PC-9 (cell line): ENCODE measurements around the gene CEP41. TPM values are rescaled to one million over a fixed set of nuclear protein-coding genes. Genes with fewer than 3 reads are reported as not detected.

Experiments
- BruUV-seq: library from RNA; stranded (reverse); fragments of 400-500 nt; replicated peaks from 2 replicates; lab custom pipeline; 2021; lab: Mats Ljungman, UMichigan
- CTCF ChIA-PET: fragments of 300-600 bp; sonication (Branson Sonifier 250); formaldehyde crosslinking; loops from one replicate; lab custom pipeline; 2022; ENCODE audit warnings: antibody characterized with exemption; lab: Charles Lee
- POLR2A ChIA-PET: fragments of 300-600 bp; sonication (Branson Sonifier 250); formaldehyde crosslinking; loops from one replicate; lab custom pipeline; 2022; ENCODE audit warnings: antibody characterized with exemption; ENCODE audit not compliant: unreplicated experiment; lab: Charles Lee
- DNase-seq, 2 experiments: peaks; one replicate each; pipeline versions ENCODE4 v3.0.0 to v3.0.0-alpha.2; 2015 to 2022; ENCODE audit warnings: mixed read lengths in 1 of 2
- H2AFZ ChIP-seq: fragments of 200-600 bp; sonication (generic); 2 replicates; pipeline ENCODE4 v1.8.1; 2017; ENCODE audit warnings: antibody characterized with exemption
- H3F3A ChIP-seq: fragments of 200-600 bp; sonication (generic); 2 replicates; pipeline ENCODE4 v1.8.1; 2017; ENCODE audit warnings: antibody characterized with exemption, mild to moderate bottlenecking, low read depth; ENCODE audit not compliant: insufficient read depth
- H3K27ac ChIP-seq: fragments of 200-600 bp; sonication (generic); 2 replicates; pipeline ENCODE4 v1.6.1; 2016; ENCODE audit warnings: mixed run types
- H3K27me3 ChIP-seq: fragments of 200-600 bp; sonication (generic); 2 replicates; pipeline ENCODE4 v1.6.1; 2016; ENCODE audit warnings: low read depth, mixed run types; ENCODE audit not compliant: insufficient read depth
- H3K36me3 ChIP-seq: fragments of 200-600 bp; sonication (generic); 2 replicates; pipeline ENCODE4 v1.6.1; 2016; ENCODE audit warnings: low read depth, mixed run types
- H3K4me1 ChIP-seq: fragments of 200-600 bp; sonication (generic); replicated peaks from 2 replicates; pipeline ENCODE4 v1.6.1; 2016; ENCODE audit warnings: mixed run types; ENCODE audit not compliant: insufficient read depth
- H3K4me2 ChIP-seq: fragments of 200-600 bp; sonication (generic); 2 replicates; pipeline ENCODE4 v1.6.1; 2017; ENCODE audit warnings: mixed run types
- H3K4me3 ChIP-seq: fragments of 200-600 bp; sonication (generic); 2 replicates; pipeline ENCODE4 v1.6.1; 2016; ENCODE audit warnings: mixed run types
- H3K79me2 ChIP-seq: fragments of 200-600 bp; sonication (generic); 2 replicates; pipeline ENCODE4 v1.6.1; 2017; ENCODE audit warnings: low read depth, mixed run types
- H3K9me2 ChIP-seq: fragments of 200-600 bp; sonication (generic); 2 replicates; pipeline ENCODE4 v1.8.1; 2017; ENCODE audit warnings: mild to moderate bottlenecking; ENCODE audit not compliant: insufficient read depth
- H3K9me3 ChIP-seq: fragments of 200-600 bp; sonication (generic); 2 replicates; pipeline ENCODE4 v1.8.1; 2016; ENCODE audit warnings: low read depth; ENCODE audit not compliant: insufficient read depth
- H4K20me1 ChIP-seq: fragments of 200-600 bp; sonication (generic); 2 replicates; pipeline ENCODE4 v1.8.1; 2017; ENCODE audit not compliant: insufficient read depth
- EZH2 ChIP-seq: fragments of 200-600 bp; sonication (generic); IDR thresholded peaks from 2 replicates; pipeline ENCODE4 v1.8.0; 2017; ENCODE audit warnings: antibody characterized with exemption, low read depth
- intact Hi-C: fragments of 100-400 bp; cut with micrococcal nuclease; formaldehyde crosslinking; loops from one replicate; pipeline ENCODE4 v1.10.0; 2022; ENCODE audit not compliant: unreplicated experiment
- total RNA-seq: library from RNA; stranded (reverse); gene quantifications from 2 replicates; pipeline ENCODE4 v1.2.3, GENCODE V29; 2021
- TF ChIP-seq, protein P1 (sequence below): fragments of 200-600 bp; sonication (generic); conservative IDR thresholded peaks from 2 replicates; pipeline ENCODE4 v1.6.1; 2017; ENCODE audit warnings: mixed run types, antibody characterized with exemption, mild to moderate bottlenecking, moderate library complexity

CEP41 gene
- total RNA-seq, 1 experiment from 2014 or later, result 18.0 TPM

DNA sequence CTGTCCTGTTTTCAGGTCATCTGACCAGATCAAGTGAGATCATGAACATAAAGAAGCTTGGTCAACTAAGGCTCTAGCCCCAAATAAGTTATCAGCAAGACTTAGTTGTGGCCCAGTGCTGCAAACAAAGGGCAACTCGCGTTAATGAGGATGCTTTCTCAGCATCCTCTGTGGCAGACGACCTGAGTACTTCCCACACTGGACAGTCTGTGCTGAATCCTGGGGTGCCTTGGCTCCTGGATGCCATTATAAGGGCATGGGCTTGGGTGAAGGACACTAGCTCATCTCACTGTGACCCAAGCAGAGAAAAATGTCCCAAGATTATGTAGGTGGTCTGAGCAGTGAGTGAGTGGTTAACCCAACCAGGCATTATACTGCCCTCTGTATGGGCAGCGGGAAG lies 82.3 kb downstream of the CEP41 start:
- no peaks in the 10 kb centered on the region for H3K27me3 ChIP-seq
- ChIA-PET CTCF (no interaction called here), POLR2A (no interaction called here)
- no peaks in the 10 kb centered on the region for H4K20me1 ChIP-seq
- H2AFZ ChIP-seq, result no peak overlapping the region
- H3K27ac ChIP-seq, result no peak overlapping the region
- TF ChIP-seq, protein P1, sequence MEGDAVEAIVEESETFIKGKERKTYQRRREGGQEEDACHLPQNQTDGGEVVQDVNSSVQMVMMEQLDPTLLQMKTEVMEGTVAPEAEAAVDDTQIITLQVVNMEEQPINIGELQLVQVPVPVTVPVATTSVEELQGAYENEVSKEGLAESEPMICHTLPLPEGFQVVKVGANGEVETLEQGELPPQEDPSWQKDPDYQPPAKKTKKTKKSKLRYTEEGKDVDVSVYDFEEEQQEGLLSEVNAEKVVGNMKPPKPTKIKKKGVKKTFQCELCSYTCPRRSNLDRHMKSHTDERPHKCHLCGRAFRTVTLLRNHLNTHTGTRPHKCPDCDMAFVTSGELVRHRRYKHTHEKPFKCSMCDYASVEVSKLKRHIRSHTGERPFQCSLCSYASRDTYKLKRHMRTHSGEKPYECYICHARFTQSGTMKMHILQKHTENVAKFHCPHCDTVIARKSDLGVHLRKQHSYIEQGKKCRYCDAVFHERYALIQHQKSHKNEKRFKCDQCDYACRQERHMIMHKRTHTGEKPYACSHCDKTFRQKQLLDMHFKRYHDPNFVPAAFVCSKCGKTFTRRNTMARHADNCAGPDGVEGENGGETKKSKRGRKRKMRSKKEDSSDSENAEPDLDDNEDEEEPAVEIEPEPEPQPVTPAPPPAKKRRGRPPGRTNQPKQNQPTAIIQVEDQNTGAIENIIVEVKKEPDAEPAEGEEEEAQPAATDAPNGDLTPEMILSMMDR, result no peak
- TF ChIP-seq EZH2, result no peak
- peaks cover 41% of the 10 kb centered on the region for H3F3A ChIP-seq
- H3K79me2 ChIP-seq, result no peaks in the 10 kb centered on the region
- peaks cover 56% of the 10 kb centered on the region for H3K4me1 ChIP-seq
- intact Hi-C loops, result no loop called here
- H3K9me3 ChIP-seq, result peaks cover 6% of the 10 kb centered on the region; the same call in 1 of the 2 replicates
- DNase-seq, result no peak
- no peak overlapping the region for H3K4me2 ChIP-seq
- no peaks in the 10 kb centered on the region for H3K9me2 ChIP-seq
- BruUV-seq, result no TSS peak
- H3K36me3 ChIP-seq, result no peaks in the 10 kb centered on the region
- H3K4me3 ChIP-seq, result no peak overlapping the region

GRCh38 chr7:130356876-130357611 lies 83.8 kb downstream of the CEP41 start:
- ChIA-PET POLR2A (interaction anchor here (0.6 to 1.0 kb wide), 2 partner anchors 61 to 144 kb away, joined by 3 to 5 read pairs; no protein-coding TSS in a partner anchor), CTCF (no interaction called here)
- Histone ChIP-seq H3K4me2 (peak overlapping the region; percentile 75), H3K36me3 (no peaks in the 10 kb centered on the region), H3K27ac (peak overlapping the region; percentile 75), H3K27me3 (no peaks in the 10 kb centered on the region), H3K9me2 (no peaks in the 10 kb centered on the region), H3K4me1 (peaks cover 62% of the 10 kb centered on the region), H3K9me3 (peaks cover 6% of the 10 kb centered on the region; the same call in 1 of the 2 replicates), H3F3A (peaks cover 37% of the 10 kb centered on the region), H4K20me1 (no peaks in the 10 kb centered on the region), H2AFZ (no peak overlapping the region), H3K79me2 (no peaks in the 10 kb centered on the region), H3K4me3 (peak overlapping the region; percentile 20; the same call in 1 of the 2 replicates)
- intact Hi-C loops, result loop anchor here (1.0 to 2.0 kb wide), 7 partner anchors 34 to 284 kb away; partner anchors contain the start of gene TMEM209
- peak; percentile 82 to 86 for DNase-seq
- no TSS peak for BruUV-seq
- TF ChIP-seq, protein P1, result no peak
- TF ChIP-seq EZH2, result no peak

DNA sequence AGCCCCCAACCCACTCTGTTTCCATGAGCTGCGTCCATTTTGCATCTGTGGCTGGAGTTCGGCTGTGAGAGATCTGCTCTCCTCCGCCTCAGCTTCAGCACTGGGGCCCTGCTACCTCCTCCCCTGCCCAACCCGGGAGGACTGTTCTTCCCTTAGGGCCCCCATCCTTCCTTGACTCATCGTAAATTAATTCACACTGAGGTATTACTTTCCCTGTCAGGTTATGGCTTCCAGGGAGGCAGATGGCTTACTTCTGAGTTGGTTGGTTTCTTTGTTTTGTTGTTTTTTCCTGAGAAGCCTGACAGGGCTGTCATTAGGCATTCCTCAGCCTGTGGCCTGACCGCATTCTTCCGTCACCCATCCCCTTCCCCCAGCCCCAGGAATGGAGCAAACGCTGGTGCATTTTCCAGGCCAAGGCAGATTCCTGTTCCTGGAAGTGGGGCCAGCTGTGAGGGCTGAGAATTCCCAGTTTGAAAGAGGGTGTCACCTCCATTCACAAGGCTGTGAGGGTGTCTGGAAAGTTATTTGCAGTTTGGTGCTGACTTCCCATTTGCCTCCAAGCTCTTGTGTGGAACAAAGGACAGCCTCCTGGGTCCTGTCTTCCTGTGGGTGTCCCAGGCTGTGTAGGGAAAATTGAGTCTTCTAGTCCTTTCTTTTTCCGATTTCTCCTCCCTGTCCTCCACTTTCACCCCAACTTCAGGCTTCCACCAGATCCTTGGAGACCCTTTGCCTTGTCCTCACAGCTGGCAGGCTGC lies 84.5 kb downstream of the CEP41 start:
- Histone ChIP-seq H4K20me1 (no peaks in the 10 kb centered on the region), H3K27me3 (no peaks in the 10 kb centered on the region), H3K9me2 (no peaks in the 10 kb centered on the region), H3K79me2 (no peaks in the 10 kb centered on the region), H3K9me3 (peaks cover 6% of the 10 kb centered on the region; the same call in 1 of the 2 replicates), H3K27ac (peak overlapping the region; percentile 75), H3K4me3 (peak overlapping the region; percentile 21; the same call in 1 of the 2 replicates), H2AFZ (peak overlapping the region; percentile 36; the same call in 1 of the 2 replicates), H3F3A (peaks cover 37% of the 10 kb centered on the region), H3K36me3 (no peaks in the 10 kb centered on the region), H3K4me2 (peak overlapping the region; percentile 75), H3K4me1 (peaks cover 69% of the 10 kb centered on the region)
- intact Hi-C loops, result loop anchor here (1.0 to 2.0 kb wide), 7 partner anchors 33 to 283 kb away; partner anchors contain the start of gene TMEM209
- ChIA-PET CTCF (no interaction called here), POLR2A (interaction anchor here (0.6 to 1.0 kb wide), 3 partner anchors 60 to 143 kb away, joined by 3 to 5 read pairs (median 3); no protein-coding TSS in a partner anchor)
- TF ChIP-seq EZH2, result no peak
- TF ChIP-seq, protein P1, result no peak
- BruUV-seq, result no TSS peak
- peak; percentile 93 to 99 for DNase-seq
